GM19099 (cell line): ENCODE results near the gene DCTN1.

ENCODE experiments used
- POLR2A ChIP-seq: IDR thresholded peaks from 3 replicates; pipeline ENCODE4 v1.6.1; 2011; ENCODE audit warnings: low read depth; ENCODE audit not compliant: insufficient read length; ENCODE audit errors: extremely low read depth

The DCTN1 gene

GRCh38 chr2:74385396-74385795, 5.3 kb upstream of the DCTN1 start:
- TF ChIP-seq POLR2A, result no peak

- TF ChIP-seq POLR2A, result no peak
These were observed 3.9 kb upstream of the DCTN1 start for GRCh38 chr2:74384051-74384450.

GRCh38 chr2:74383254-74383653, 3.1 kb upstream of the DCTN1 start:
- TF ChIP-seq POLR2A, result no peak

- no peak for TF ChIP-seq POLR2A
These were observed 1.6 kb upstream of the DCTN1 start for GRCh38 chr2:74381751-74382150.

- no peak for TF ChIP-seq POLR2A
These were observed 2.1 kb downstream of the DCTN1 start for GRCh38 chr2:74378007-74378406.

GRCh38 chr2:74375838-74376237, 4.3 kb downstream of the DCTN1 start:
- TF ChIP-seq POLR2A, result no peak

GRCh38 chr2:74374509-74375205, 5.5 kb downstream of the DCTN1 start:
- TF ChIP-seq POLR2A, result no peak

- no peak for TF ChIP-seq POLR2A
These were observed 6.1 kb downstream of the DCTN1 start for GRCh38 chr2:74373985-74374384.

- no peak for TF ChIP-seq POLR2A
These were observed 6.9 kb downstream of the DCTN1 start for GRCh38 chr2:74373221-74373676.

- no peak for TF ChIP-seq POLR2A
These were observed 7.4 kb downstream of the DCTN1 start for GRCh38 chr2:74372674-74373073.

- TF ChIP-seq POLR2A, result no peak
These were observed 8.7 kb downstream of the DCTN1 start for GRCh38 chr2:74371421-74371820.

- no peak for TF ChIP-seq POLR2A
These were observed 10.1 kb downstream of the DCTN1 start for GRCh38 chr2:74369976-74370375.

GRCh38 chr2:74368499-74368898, 11.6 kb downstream of the DCTN1 start:
- TF ChIP-seq POLR2A, result no peak

GRCh38 chr2:74367789-74368188, 12.3 kb downstream of the DCTN1 start:
- no peak for TF ChIP-seq POLR2A

GRCh38 chr2:74366036-74366435, 14.1 kb downstream of the DCTN1 start:
- TF ChIP-seq POLR2A, result no peak

- no peak for TF ChIP-seq POLR2A
These were observed 15.3 kb downstream of the DCTN1 start for GRCh38 chr2:74364533-74365505.
